ENCODE measurements around the gene MSMO1. TPM values are rescaled to one million over a fixed set of nuclear protein-coding genes. Genes with fewer than 3 reads are reported as not detected.

Gene MSMO1
- total and polyA plus RNA-seq, 2 donors (not counting 3 experiments of a cell fraction or from before 2014, with no cell fraction given) = 74.3 to 109 TPM

- no TSS peak for BruUV-seq (replicated peaks)
- no peaks in the 10 kb centered on the region for H3K9me1 ChIP-seq (replicated peaks; ENCODE audit: control insufficient read depth, extremely low read depth, insufficient read depth, low read length)
- no peak overlapping the region for H3K4me2 ChIP-seq (ENCODE audit: insufficient read depth, low read length)
- no peaks in the 10 kb centered on the region for H3K4me1 ChIP-seq (ENCODE audit: control insufficient read depth, extremely low read depth, insufficient read depth, low read length)
- FAIRE-seq = no peak
- ChIA-PET POLR2A (no interaction called here), CTCF (interaction anchor here (1.0 kb wide), 1 partner anchor 13 kb away, joined by 7 read pairs; no protein-coding TSS in a partner anchor)
- dilution Hi-C loops (cut with MboI; ENCODE audit: extremely low pct_ligation_motif_present, low sequenced_read_pairs) (no loop called here), intact Hi-C loops (cut with micrococcal nuclease) (no loop called here)
- no peaks in the 10 kb centered on the region for H3K79me2 ChIP-seq (ENCODE audit: control insufficient read depth, insufficient read depth, low read length)
- no peak overlapping the region for H3K27ac ChIP-seq (ENCODE audit: insufficient read depth, low read depth, low read length)
- H3K9me3 ChIP-seq (replicated peaks; ENCODE audit: control insufficient read depth, insufficient read depth, low read length) = no peaks in the 10 kb centered on the region
- no peaks in the 10 kb centered on the region for H3K36me3 ChIP-seq (ENCODE audit: control insufficient read depth in 2 of 2, extremely low read depth in 1 of 2, insufficient read depth in 2 of 2, low read length in 2 of 2)
- H3K27me3 ChIP-seq (ENCODE audit: control insufficient read depth in 2 of 2, insufficient read depth in 2 of 2, low read length in 2 of 2) = peaks cover 0 to 3% of the 10 kb centered on the region in 2 experiments
- H3K9ac ChIP-seq (replicated peaks; ENCODE audit: extremely low read depth, insufficient read depth, low read length) = no peak overlapping the region
- no peak overlapping the region for H2AFZ ChIP-seq (ENCODE audit: low read depth, low read length)
- DNase-seq (ENCODE audit: low read depth, low spot score) = no peak
- H4K20me1 ChIP-seq (replicated peaks; ENCODE audit: control insufficient read depth, extremely low read depth, insufficient read depth, low read length) = no peaks in the 10 kb centered on the region
- no peak overlapping the region for H3K4me3 ChIP-seq (replicated peaks in 1 of 3; ENCODE audit: insufficient read depth in 1 of 3, low read depth in 1 of 3, low read length in 3 of 3)
- TF ChIP-seq JUN (IDR thresholded peaks at IDR 0.05; ENCODE audit: borderline replicate concordance, insufficient read depth, insufficient read length, low read depth) (no peak), GATA2 (IDR thresholded peaks at IDR 0.05; ENCODE audit: insufficient read depth, insufficient read length, low read depth, low read length) (no peak), MYC (IDR thresholded peaks at IDR 0.05; ENCODE audit: low read depth, low read length) (no peak), POLR2AphosphoS5 (IDR thresholded peaks at IDR 0.05; ENCODE audit: insufficient read depth, low read depth, low read length) (no peak)
Measured at GRCh38 chr4:165368114-165368513, 40.6 kb downstream of the MSMO1 start.

- Histone ChIP-seq H3K9ac (replicated peaks; ENCODE audit: extremely low read depth, insufficient read depth, low read length) (no peak overlapping the region), H3K4me3 (replicated peaks in 1 of 3; ENCODE audit: insufficient read depth in 1 of 3, low read depth in 1 of 3, low read length in 3 of 3) (no peak overlapping the region), H3K9me3 (replicated peaks; ENCODE audit: control insufficient read depth, insufficient read depth, low read length) (no peaks in the 10 kb centered on the region), H2AFZ (ENCODE audit: low read depth, low read length) (no peak overlapping the region), H3K27me3 (ENCODE audit: control insufficient read depth in 2 of 2, insufficient read depth in 2 of 2, low read length in 2 of 2) (peaks cover 0 to 2% of the 10 kb centered on the region in 2 experiments), H3K79me2 (ENCODE audit: control insufficient read depth, insufficient read depth, low read length) (no peaks in the 10 kb centered on the region), H3K4me2 (ENCODE audit: insufficient read depth, low read length) (no peak overlapping the region), H3K9me1 (replicated peaks; ENCODE audit: control insufficient read depth, extremely low read depth, insufficient read depth, low read length) (no peaks in the 10 kb centered on the region), H3K27ac (ENCODE audit: insufficient read depth, low read depth, low read length) (no peak overlapping the region), H3K36me3 (ENCODE audit: control insufficient read depth in 2 of 2, extremely low read depth in 1 of 2, insufficient read depth in 2 of 2, low read length in 2 of 2) (no peaks in the 10 kb centered on the region), H4K20me1 (replicated peaks; ENCODE audit: control insufficient read depth, extremely low read depth, insufficient read depth, low read length) (no peaks in the 10 kb centered on the region), H3K4me1 (ENCODE audit: control insufficient read depth, extremely low read depth, insufficient read depth, low read length) (no peaks in the 10 kb centered on the region)
- TF ChIP-seq JUN (IDR thresholded peaks at IDR 0.05; ENCODE audit: borderline replicate concordance, insufficient read depth, insufficient read length, low read depth) (no peak), POLR2AphosphoS5 (IDR thresholded peaks at IDR 0.05; ENCODE audit: insufficient read depth, low read depth, low read length) (no peak), GATA2 (IDR thresholded peaks at IDR 0.05; ENCODE audit: insufficient read depth, insufficient read length, low read depth, low read length) (no peak), FOS (IDR thresholded peaks at IDR 0.05; ENCODE audit: borderline replicate concordance, insufficient read depth, low read length) (no peak), EZH2 (IDR thresholded peaks at IDR 0.05; ENCODE audit: borderline replicate concordance, low read depth, low read length, severe bottlenecking) (no peak), POLR2A (IDR thresholded peaks at IDR 0.05; ENCODE audit: low read depth, low read length) (no peak), MYC (IDR thresholded peaks at IDR 0.05; ENCODE audit: low read depth, low read length) (no peak), MAX (IDR thresholded peaks at IDR 0.05; ENCODE audit: insufficient read depth, insufficient read length) (no peak), CTCF (IDR thresholded peaks at IDR 0.05; ENCODE audit: extremely low read depth in 1 of 2, insufficient read depth in 1 of 2, low read depth in 1 of 2, low read length in 2 of 2) (no peak)
- no TSS peak for BruUV-seq (replicated peaks)
- FAIRE-seq (no peak), DNase-seq (ENCODE audit: low read depth, low spot score) (no peak)
- ChIA-PET CTCF (interaction anchor here (1.0 kb wide), 1 partner anchor 13 kb away, joined by 7 read pairs; no protein-coding TSS in a partner anchor), POLR2A (no interaction called here)
- dilution Hi-C loops (cut with MboI; ENCODE audit: extremely low pct_ligation_motif_present, low sequenced_read_pairs) = no loop called here
- intact Hi-C loops (cut with micrococcal nuclease) = no loop called here
Measured at GRCh38 chr4:165368567-165368966, 41.1 kb downstream of the MSMO1 start.

Data from endothelial cell of umbilical vein (primary cell).